Measurements from ENCODE around the gene KIFC3. TPM values are rescaled to one million over a fixed set of nuclear protein-coding genes. Genes with fewer than 3 reads are reported as not detected.

The KIFC3 gene
- total RNA-seq, 6 experiments from 2014 or later = 51.8 to 81.5 (median 72.7) TPM

DNA sequence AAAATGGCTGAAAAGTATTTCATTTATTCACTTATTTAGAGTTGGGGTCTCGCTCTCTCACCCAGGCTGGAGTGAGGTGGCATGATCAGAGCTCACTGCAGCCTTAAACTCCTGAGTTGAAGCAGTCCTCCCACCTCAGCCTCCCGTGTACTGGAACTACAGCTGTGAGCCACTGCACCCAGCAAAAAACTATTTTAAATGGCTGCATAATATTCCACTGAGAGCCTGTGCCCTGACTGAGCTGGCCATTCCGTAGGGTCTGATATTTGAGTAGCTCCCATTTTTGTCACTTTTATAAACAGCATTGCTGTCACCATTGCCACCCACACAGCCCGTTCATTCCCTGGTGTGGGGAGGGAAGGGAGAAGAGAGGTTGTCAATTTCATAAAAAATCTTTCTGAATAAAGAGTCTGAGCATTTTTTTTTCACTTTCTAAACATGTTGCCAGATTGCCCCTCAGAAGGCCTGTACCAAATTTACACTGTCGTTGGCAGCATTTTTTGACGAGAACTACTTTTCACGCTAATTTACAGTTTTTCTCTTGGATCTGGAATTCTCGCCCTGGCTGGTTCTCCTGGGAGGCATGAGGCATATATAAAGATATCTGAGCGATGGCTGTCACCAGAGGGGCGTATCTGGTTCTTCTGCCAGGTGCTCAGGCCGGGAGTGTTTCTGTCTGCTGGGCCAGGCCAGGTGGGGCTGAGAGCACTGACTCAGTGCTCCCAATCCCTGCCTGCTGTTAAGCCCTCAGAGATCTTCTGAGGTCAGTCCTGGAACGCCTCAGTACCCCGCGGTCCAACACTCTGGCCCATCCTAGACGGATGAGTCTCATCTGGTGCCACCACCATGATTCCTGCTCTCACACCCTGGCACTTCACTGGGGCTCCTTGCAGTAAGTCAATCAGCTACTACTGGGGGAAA lies 7.2 kb upstream of the KIFC3 start:
- peak overlapping the region; percentile 69 for H3K27ac Mint-ChIP-seq
- H3K4me3 Mint-ChIP-seq = peak overlapping the region; percentile 19; the same call in 1 of the 2 replicates
- peaks cover 50% of the 10 kb centered on the region for H3K4me1 Mint-ChIP-seq (ENCODE audit: low read depth)
- H3K36me3 Mint-ChIP-seq (ENCODE audit: low read depth) = no peaks in the 10 kb centered on the region
- H3K27me3 Mint-ChIP-seq (ENCODE audit: insufficient read depth) = peaks cover 4% of the 10 kb centered on the region
- TF ChIP-seq CTCF (IDR thresholded peaks at IDR 0.05) = no peak
- no peak for DNase-seq
- H3K9me3 Mint-ChIP-seq = no peaks in the 10 kb centered on the region

DNA sequence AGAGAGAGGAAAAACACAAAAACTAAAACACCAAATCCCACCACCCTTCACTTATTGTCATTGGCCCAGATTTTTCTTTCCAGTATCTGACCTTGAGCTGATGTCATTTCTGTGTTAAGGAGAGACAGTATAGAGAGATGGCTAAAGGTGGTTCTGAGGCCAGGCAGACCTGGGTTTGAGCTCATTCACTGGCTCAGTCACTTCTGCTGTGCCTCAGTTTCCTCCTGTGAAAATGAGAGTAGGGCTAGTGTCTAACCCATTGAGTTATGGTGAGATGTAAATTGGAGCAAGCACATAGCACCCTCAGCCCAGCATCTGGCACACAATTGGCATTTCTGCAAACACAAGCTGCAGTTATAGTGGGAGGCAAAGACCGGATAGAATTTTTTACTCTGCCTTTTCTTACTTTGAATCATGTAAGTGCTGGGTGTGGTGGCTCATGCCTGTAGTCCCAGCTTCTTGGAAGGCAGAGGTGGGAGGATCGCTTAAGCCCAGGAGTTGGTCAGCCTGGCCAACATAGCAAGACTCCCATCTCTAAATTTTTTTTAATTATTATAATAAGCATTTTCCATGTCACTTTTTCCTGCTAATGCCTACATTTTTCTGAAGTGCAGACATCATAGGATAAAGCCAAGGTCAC lies 6.4 kb upstream of the KIFC3 start:
- DNase-seq = no peak
- Mint-ChIP-seq H3K4me1 (ENCODE audit: low read depth) (peaks cover 59% of the 10 kb centered on the region), H3K27me3 (ENCODE audit: insufficient read depth) (peaks cover 4% of the 10 kb centered on the region), H3K4me3 (peak overlapping the region; percentile 77), H3K36me3 (ENCODE audit: low read depth) (no peaks in the 10 kb centered on the region), H3K27ac (peak overlapping the region; percentile 53), H3K9me3 (no peaks in the 10 kb centered on the region)
- TF ChIP-seq CTCF (IDR thresholded peaks at IDR 0.05) = no peak

- peak; percentile 94 for DNase-seq
- TF ChIP-seq CTCF (IDR thresholded peaks at IDR 0.05) = no peak
- Mint-ChIP-seq H3K27me3 (ENCODE audit: insufficient read depth) (peaks cover 3% of the 10 kb centered on the region), H3K4me1 (ENCODE audit: low read depth) (peaks cover 65% of the 10 kb centered on the region), H3K36me3 (ENCODE audit: low read depth) (no peaks in the 10 kb centered on the region), H3K4me3 (peak overlapping the region; percentile 77), H3K27ac (peak overlapping the region; percentile 83), H3K9me3 (no peaks in the 10 kb centered on the region)
Measured at GRCh38 chr16:57807968-57808528, 5.8 kb upstream of the KIFC3 start.

DNA sequence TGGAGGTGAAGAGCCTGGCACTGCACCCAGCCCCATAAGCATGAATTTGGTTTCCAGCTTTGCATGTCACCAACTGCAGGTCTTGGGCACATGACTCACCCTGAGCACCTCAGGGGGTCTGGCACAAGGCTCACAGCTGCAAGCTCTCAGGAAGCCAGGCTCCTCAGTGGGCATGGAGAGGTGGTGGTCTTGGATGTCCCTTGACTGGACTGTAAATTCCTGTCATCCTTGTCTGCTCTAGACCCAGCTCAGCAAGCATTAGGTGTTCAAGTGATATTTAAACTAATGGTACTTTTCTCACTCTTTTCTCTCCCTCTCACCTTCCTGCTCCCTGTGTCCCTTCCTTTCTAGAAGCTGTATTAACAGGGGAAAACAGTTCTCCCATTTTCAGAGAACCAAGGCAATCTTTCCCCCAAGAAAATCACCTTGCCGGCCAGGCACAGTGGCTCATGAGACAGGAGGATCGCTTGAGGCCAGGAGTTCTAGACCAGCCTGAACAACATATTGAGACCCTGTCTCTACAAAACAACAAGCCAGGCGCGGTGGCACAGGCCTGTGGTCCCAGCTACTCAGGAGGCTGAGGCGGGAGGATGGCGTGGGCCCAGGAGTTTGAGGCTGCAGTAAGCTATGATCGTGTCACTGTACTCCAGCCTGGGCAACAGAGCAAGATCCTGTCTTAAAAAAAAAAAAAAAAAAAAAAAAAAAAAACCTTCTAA lies 5.1 kb upstream of the KIFC3 start:
- H3K27ac Mint-ChIP-seq = peak overlapping the region; percentile 83
- no peaks in the 10 kb centered on the region; the same call in 1 of the 2 replicates for H3K36me3 Mint-ChIP-seq (ENCODE audit: low read depth)
- H3K27me3 Mint-ChIP-seq (ENCODE audit: insufficient read depth) = peaks cover 3% of the 10 kb centered on the region
- peak; percentile 12 for DNase-seq
- no peaks in the 10 kb centered on the region for H3K9me3 Mint-ChIP-seq
- H3K4me1 Mint-ChIP-seq (ENCODE audit: low read depth) = peaks cover 72% of the 10 kb centered on the region
- TF ChIP-seq CTCF (IDR thresholded peaks at IDR 0.05) = no peak
- peak overlapping the region; percentile 77 for H3K4me3 Mint-ChIP-seq

DNA sequence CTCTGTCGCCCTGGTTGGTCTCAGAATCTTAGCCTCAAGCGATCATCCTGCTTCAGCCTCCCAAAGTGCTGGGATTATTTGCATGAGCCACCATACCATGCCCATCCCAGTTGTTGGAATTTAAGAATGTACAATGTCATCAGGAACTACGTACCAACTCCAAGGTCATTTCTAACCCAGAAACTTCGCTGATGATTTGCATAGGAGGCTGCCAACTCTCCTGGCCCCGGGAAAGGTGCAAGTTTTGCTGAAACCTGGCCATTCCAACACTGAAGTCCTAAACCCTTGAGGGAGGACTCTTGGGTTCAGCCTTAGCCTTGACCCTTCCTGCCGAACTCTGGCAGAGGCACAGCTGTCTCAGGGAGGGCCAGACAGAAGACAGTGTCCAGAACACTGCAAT lies 2.9 kb upstream of the KIFC3 start:
- peaks cover 73% of the 10 kb centered on the region for H3K4me1 Mint-ChIP-seq (ENCODE audit: low read depth)

More for the DNA sequence above, 2.9 kb upstream of the KIFC3 start:
- H3K27me3 Mint-ChIP-seq (ENCODE audit: insufficient read depth) = peaks cover 3% of the 10 kb centered on the region
- no peaks in the 10 kb centered on the region for H3K9me3 Mint-ChIP-seq
- no peak for DNase-seq
- TF ChIP-seq CTCF (IDR thresholded peaks at IDR 0.05) = no peak
- H3K4me3 Mint-ChIP-seq = no peak overlapping the region
- peaks cover 5% of the 10 kb centered on the region; the same call in 1 of the 2 replicates for H3K36me3 Mint-ChIP-seq (ENCODE audit: low read depth)
- no peak overlapping the region for H3K27ac Mint-ChIP-seq

Data from HFFc6 (cell line).